MM.1S (cell line): ENCODE results near the gene DUSP1.

Source experiments
- DNase-seq: peaks from one replicate; pipeline ENCODE4 v3.0.0-alpha.2; 2015
- H2AFZ ChIP-seq: fragments of 300-600 bp; sonication (generic); 2 replicates; pipeline ENCODE4 v1.6.0; 2016; ENCODE audit warnings: antibody characterized with exemption, low read length
- H3F3A ChIP-seq: fragments of 300-600 bp; sonication (generic); 2 replicates; pipeline ENCODE4 v1.6.1; 2016; ENCODE audit warnings: mild to moderate bottlenecking, antibody characterized with exemption, low read length, moderate library complexity, mixed read lengths; ENCODE audit not compliant: insufficient read depth
- H3K27ac ChIP-seq: fragments of 300-600 bp; sonication (generic); 2 replicates; pipeline ENCODE4 v1.5.1; 2016; ENCODE audit warnings: mild to moderate bottlenecking, low read length
- H3K27me3 ChIP-seq: fragments of 300-600 bp; sonication (generic); replicated peaks from 2 replicates; pipeline ENCODE4 v1.6.0; 2016; ENCODE audit warnings: low read length; ENCODE audit not compliant: insufficient read depth
- H3K36me3 ChIP-seq: fragments of 300-600 bp; sonication (generic); replicated peaks from 2 replicates; pipeline ENCODE4 v1.6.1; 2016; ENCODE audit warnings: mild to moderate bottlenecking, low read length, mixed read lengths; ENCODE audit not compliant: insufficient read depth
- H3K4me1 ChIP-seq: fragments of 300-600 bp; sonication (generic); 2 replicates; pipeline ENCODE4 v1.6.1; 2016; ENCODE audit warnings: low read length, mixed read lengths
- H3K4me2 ChIP-seq: fragments of 300-600 bp; sonication (generic); 2 replicates; pipeline ENCODE4 v1.6.0; 2016; ENCODE audit warnings: low read depth, low read length
- H3K4me3 ChIP-seq: fragments of 300-600 bp; sonication (generic); 2 replicates; pipeline ENCODE4 v1.5.1; 2016; ENCODE audit warnings: low read length, mixed read lengths
- H3K79me2 ChIP-seq: fragments of 300-600 bp; sonication (generic); 2 replicates; pipeline ENCODE4 v1.6.1; 2016; ENCODE audit warnings: mixed run types, low read length, mixed read lengths
- H3K9ac ChIP-seq: fragments of 300-600 bp; sonication (generic); 2 replicates; pipeline ENCODE4 v1.6.1; 2016; ENCODE audit warnings: low read length, mixed read lengths
- H3K9me2 ChIP-seq: fragments of 300-600 bp; sonication (generic); replicated peaks from 2 replicates; pipeline ENCODE4 v1.6.1; 2016; ENCODE audit warnings: mild to moderate bottlenecking, low read length, mixed read lengths; ENCODE audit not compliant: insufficient read depth
- H3K9me3 ChIP-seq: fragments of 300-600 bp; sonication (generic); replicated peaks from 2 replicates; pipeline ENCODE4 v1.6.1; 2016; ENCODE audit warnings: mild to moderate bottlenecking, low read length, mixed read lengths; ENCODE audit not compliant: insufficient read depth
- H4K20me1 ChIP-seq: fragments of 300-600 bp; sonication (generic); 2 replicates; pipeline ENCODE4 v1.6.1; 2016; ENCODE audit warnings: mild to moderate bottlenecking, low read length, moderate library complexity, mixed read lengths; ENCODE audit not compliant: insufficient read depth
- EZH2 ChIP-seq: fragments of 300-600 bp; sonication (generic); optimal IDR thresholded peaks from 2 replicates; pipeline ENCODE3; 2017; ENCODE audit warnings: low read depth, mild to moderate bottlenecking, antibody characterized with exemption, low read length, mixed read lengths
- EZH2phosphoT487 ChIP-seq: fragments of 300-600 bp; sonication (generic); IDR thresholded peaks from 2 replicates; pipeline ENCODE4 v1.6.1; 2018; ENCODE audit warnings: antibody characterized with exemption, low read length
- TF ChIP-seq, protein P1 (sequence below): fragments of 300-600 bp; sonication (generic); IDR thresholded peaks from 2 replicates; pipeline ENCODE4 v1.5.1; 2016; ENCODE audit warnings: antibody characterized with exemption, low read length, mixed read lengths

The DUSP1 gene

DNA sequence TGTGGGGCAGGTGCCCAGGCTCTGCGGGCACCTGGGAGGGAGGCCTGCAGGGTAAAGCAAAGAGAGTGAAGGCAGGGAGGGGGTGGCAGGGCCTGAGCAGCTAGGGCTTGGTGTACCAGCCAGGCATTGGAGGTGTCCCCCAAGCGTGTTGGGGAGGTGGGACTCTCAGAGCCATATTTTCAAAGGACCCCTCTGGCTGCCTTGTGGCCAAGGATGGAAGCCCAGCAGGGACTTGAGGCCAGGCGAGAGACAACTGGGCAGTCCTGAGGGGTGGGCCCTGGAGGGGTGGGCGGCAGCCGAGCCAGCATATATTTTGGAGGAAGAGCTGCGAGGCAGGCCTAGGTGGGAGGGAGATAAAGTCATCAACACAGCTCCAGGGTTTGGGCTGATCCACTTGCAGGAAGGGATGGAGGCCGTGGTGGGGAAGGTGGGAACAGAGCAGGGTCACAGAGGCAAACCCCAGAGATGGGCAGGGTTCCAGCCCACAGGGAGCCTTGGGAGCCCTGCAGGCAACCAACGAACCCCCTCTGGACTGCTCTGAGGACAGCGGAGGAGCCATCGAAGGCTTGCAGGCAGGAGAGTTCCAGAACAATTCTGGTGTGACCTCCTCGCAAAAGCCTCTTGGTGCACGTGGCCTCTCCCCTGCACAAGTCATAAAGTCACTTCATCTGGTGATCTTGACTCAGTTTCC, 35.7 kb downstream of the DUSP1 start:
- H3K36me3 ChIP-seq: no peaks in the 10 kb centered on the region
- H3K4me1 ChIP-seq: no peaks in the 10 kb centered on the region
- no peaks in the 10 kb centered on the region for H3F3A ChIP-seq
- no peaks in the 10 kb centered on the region for H3K9me3 ChIP-seq
- H2AFZ ChIP-seq: no peak overlapping the region
- H3K27ac ChIP-seq: no peak overlapping the region
- TF ChIP-seq, protein P1, sequence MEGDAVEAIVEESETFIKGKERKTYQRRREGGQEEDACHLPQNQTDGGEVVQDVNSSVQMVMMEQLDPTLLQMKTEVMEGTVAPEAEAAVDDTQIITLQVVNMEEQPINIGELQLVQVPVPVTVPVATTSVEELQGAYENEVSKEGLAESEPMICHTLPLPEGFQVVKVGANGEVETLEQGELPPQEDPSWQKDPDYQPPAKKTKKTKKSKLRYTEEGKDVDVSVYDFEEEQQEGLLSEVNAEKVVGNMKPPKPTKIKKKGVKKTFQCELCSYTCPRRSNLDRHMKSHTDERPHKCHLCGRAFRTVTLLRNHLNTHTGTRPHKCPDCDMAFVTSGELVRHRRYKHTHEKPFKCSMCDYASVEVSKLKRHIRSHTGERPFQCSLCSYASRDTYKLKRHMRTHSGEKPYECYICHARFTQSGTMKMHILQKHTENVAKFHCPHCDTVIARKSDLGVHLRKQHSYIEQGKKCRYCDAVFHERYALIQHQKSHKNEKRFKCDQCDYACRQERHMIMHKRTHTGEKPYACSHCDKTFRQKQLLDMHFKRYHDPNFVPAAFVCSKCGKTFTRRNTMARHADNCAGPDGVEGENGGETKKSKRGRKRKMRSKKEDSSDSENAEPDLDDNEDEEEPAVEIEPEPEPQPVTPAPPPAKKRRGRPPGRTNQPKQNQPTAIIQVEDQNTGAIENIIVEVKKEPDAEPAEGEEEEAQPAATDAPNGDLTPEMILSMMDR: no peak
- TF ChIP-seq EZH2 (no peak), EZH2phosphoT487 (no peak)
- no peaks in the 10 kb centered on the region for H3K79me2 ChIP-seq
- H3K9ac ChIP-seq: no peak overlapping the region
- no peak overlapping the region for H3K4me2 ChIP-seq
- no peaks in the 10 kb centered on the region for H3K9me2 ChIP-seq
- no peaks in the 10 kb centered on the region for H3K27me3 ChIP-seq
- no peaks in the 10 kb centered on the region for H4K20me1 ChIP-seq
- DNase-seq: no peak
- no peak overlapping the region for H3K4me3 ChIP-seq

DNA sequence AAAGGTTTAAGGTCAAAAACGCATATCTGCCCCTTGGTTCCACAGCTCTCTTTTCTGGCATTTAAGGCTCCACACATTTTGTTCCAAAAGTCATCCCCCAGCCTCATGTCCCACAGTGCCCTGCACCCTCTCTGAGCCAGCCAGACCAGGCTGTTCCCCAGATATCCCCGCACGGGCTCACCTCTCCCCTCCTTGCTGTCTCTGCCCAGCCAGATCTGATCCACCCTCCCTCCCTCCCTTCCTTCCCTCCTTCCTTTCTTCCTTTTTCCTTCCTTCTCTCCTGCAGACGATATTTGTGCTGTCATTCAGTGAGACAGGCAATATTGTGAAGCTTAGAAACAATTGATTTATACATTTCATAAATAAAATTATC, 37.0 kb downstream of the DUSP1 start:
- no peak overlapping the region for H3K4me2 ChIP-seq
- no peak overlapping the region for H2AFZ ChIP-seq
- H3K27ac ChIP-seq: no peak overlapping the region

GRCh38 chr5:172733131-172733973, 37.6 kb downstream of the DUSP1 start:
- H3K9me3 ChIP-seq: no peaks in the 10 kb centered on the region
- no peak for DNase-seq
- no peaks in the 10 kb centered on the region for H3K27me3 ChIP-seq
- H3K9ac ChIP-seq: no peak overlapping the region
- TF ChIP-seq EZH2phosphoT487 (no peak), EZH2 (no peak)
- H3K4me2 ChIP-seq: no peak overlapping the region
- H3K36me3 ChIP-seq: no peaks in the 10 kb centered on the region
- no peaks in the 10 kb centered on the region for H3K79me2 ChIP-seq
- H3K4me3 ChIP-seq: no peak overlapping the region
- no peaks in the 10 kb centered on the region for H4K20me1 ChIP-seq
- no peaks in the 10 kb centered on the region for H3F3A ChIP-seq
- no peaks in the 10 kb centered on the region for H3K9me2 ChIP-seq
- no peak overlapping the region for H3K27ac ChIP-seq
- no peak overlapping the region for H2AFZ ChIP-seq
- H3K4me1 ChIP-seq: no peaks in the 10 kb centered on the region

More for the DNA sequence above, 37.0 kb downstream of the DUSP1 start:
- H3K4me3 ChIP-seq: no peak overlapping the region
- H3K36me3 ChIP-seq: no peaks in the 10 kb centered on the region
- no peaks in the 10 kb centered on the region for H3K27me3 ChIP-seq
- TF ChIP-seq EZH2 (no peak), EZH2phosphoT487 (no peak)
- TF ChIP-seq, protein P1: no peak
- H3F3A ChIP-seq: no peaks in the 10 kb centered on the region
- H3K9ac ChIP-seq: no peak overlapping the region
- H3K4me1 ChIP-seq: no peaks in the 10 kb centered on the region
- no peaks in the 10 kb centered on the region for H3K9me2 ChIP-seq
- DNase-seq: no peak
- H3K9me3 ChIP-seq: no peaks in the 10 kb centered on the region
- no peaks in the 10 kb centered on the region for H3K79me2 ChIP-seq
- H4K20me1 ChIP-seq: no peaks in the 10 kb centered on the region
